NOMO-1 treated with dmso at 0.1 percent for 144 hours (cell line): ENCODE results near the gene AVPR1A.
A peak's percentile ranks its signal among the peaks of the same experiment; 100 is the strongest.
"Not testable (repeated sequence)": the region's sequence is repeated elsewhere in the genome, so short reads cannot be mapped to it uniquely, and the experiment has no call there.

Experiments
- DNase-seq: peaks from one replicate; lab custom pipeline; 2025; ENCODE audit not compliant: unreplicated experiment; lab: John Stamatoyannopoulos, UW

The AVPR1A gene

DNA sequence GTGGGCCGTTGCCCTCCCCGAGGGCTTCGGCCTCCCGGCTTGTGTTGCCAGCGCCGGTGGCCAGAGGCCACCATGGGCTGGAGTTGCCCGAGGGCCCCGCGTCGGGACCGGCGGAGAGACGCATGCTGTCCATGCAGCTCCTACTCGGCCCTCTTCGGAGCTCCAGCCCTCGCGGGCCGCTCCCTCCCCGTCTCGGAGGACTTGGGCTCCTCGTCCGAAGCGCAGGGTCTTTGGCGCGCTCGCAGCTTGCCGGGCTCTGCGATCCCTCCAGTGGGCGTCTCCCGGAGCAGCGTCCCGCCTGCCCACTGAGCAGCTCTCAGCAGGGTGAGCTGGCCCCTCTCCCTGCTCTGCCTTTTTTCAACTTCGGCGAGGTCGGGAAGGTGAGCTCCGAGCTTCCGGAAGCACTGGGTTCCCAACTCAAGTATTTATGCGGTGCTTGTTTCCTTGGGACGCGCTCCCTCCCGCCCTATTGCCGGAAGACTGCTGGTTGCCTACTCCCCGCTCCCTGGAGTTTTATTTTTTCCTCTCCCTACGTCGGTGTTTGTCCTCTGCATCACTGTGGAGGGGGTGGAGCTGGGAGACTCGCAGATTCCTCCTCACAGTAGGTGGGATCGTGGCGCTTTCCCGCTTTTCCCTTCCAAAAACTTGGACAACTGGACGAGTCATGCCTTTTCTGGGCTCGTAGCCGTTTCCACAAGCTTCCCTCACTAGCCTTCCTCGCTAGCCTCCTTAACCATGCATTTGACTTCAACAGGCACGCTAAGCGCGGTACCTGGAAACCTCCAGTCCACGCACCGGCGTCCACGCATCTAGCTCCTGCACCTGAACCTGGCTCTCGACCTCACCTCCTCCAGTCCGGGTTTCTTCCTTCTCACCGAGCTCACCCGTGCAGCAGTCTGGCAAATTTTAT lies at the start of gene AVPR1A:
TSS of gene AVPR1A (minus strand) at position 489 of the 910 bp plus-strand sequence. CDS start at position 124, 365 bp downstream.
- no peak for DNase-seq

DNA sequence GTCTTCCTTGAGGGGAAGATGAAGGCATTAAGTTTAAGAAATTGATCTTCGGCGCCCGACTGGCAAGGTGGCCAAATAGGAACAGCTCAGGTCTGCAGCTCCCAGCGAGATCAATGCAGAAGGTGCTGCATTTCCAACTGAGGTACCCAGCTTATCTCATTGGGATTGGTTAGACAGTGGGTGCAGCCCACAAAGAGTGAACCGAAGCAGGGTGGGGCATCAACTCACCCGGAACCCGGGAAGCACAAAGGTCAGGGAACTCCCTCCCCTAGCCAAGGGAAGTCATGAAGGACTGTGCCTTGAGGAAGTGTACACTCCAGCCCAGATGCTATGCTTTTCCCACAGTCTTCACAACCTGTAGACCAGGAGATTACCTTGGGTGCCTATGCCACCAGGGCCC lies 45.2 kb upstream of the AVPR1A start:
- no peak for DNase-seq

DNA sequence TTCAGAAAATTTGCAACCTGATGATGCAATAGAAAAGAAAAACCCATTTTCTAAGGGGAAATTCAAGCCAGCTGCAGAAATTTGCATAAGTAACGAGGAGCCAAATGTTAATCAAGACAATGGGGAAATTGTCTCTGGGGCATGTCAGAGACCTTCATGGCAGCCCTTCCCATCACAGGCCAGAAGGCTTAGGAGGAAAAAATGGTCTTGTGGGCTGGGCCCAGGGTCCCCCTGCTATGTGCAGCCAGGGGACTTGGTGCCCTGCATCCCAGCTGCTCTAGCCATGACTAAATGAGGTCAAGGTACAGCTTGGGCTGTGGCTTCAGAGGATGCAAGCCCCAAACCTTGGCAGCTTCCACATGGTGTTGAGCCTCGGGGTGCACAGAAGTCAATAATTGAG lies 28.2 kb upstream of the AVPR1A start:
- DNase-seq = no peak

DNA sequence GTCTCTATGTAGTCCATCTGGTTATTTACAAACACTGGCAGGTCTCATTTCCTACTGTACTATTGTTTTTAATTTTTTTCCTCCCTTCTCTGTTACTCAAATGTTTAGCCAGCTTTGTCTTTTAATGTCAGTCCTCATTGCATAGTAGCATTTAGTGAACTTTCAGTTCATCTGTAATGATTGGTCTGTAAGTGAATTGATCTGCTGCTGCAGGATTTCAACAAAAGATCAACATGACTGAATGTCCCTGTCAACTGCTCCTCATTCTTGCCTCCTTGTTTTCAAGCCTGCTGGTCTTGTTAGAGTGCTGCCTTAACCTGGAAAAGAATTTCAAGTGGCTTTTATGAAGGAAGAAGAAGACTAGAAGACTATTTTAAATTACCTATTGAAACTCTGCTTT lies 19.3 kb upstream of the AVPR1A start:
- DNase-seq = no peak

DNA sequence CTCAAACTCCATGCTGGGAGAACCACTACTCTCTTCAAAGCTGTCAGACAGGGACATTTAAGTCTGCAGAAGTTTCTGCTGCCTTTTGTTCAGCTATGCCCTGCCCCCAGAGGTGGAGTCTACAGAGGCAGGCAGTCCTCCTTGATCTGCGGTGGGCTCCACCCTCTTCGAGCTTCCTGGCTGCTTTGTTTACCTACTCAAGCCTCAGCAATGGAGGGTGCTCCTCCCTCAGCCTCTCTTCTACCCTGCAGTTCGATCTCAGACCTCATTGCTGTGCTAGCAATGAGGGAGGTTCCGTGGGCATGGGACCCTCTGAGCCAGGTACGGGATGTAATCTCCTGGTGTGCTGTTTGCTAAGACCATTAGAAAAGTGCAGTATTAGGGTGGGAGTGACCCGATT lies 16.7 kb upstream of the AVPR1A start:
- not testable (repeated sequence) for DNase-seq

DNA sequence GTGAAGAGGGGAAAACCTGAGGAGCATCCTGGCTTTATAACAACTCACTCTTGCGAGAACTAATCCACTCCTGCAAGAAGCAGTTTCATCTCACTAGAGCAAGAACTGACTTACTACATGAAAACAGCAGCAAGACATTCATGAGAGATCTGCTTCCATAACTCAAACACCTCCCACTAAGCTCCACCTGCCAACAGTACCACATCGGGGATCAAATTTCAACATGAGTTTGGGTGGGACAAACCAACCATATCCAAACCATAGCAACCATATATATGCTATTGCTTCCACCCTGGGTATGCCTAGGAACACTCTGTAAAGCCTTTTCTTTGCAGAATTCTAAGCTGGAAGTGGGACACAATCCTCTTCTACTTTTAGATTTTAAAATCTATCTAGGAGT lies 13.9 kb upstream of the AVPR1A start:
- no peak for DNase-seq

DNA sequence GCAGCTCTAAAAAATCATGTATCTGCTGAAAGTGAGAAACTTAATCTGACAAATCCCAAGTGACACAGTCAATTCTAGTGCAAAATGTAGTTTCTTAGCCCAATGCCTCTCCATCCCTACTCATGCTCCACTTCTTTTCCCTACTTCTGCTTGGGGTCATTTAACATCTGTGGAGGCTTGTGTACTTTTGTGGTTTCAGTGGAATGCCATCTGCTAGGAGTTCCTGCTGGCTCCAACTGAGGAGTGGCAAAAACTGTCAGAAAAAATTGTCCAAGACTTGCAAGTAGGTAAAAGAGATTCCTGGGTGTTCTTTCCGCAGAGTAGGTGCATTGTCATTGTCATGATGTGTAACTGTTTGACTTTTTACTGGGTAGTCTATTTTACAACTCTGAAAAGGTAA lies 12.5 kb upstream of the AVPR1A start:
- DNase-seq = no peak

DNA sequence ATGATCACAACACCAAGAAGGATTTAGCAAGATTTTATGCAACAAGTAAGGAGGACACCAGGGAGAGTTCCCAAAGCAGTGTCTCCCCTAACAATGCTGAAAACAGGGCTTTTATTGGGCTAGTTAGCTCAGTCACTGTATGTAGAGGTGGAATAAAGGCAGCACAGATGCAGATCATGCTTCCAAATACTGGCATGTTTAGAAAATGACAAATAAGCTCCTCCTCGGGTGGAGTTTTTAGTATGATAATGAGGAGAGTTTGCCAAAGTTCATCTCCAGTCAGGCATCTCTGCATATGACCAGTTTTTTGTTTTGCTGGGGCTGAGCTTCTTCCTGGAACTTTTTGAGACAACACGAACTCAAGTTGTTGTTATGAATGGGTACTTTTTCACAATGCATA lies 4.4 kb upstream of the AVPR1A start:
- no peak for DNase-seq

DNA sequence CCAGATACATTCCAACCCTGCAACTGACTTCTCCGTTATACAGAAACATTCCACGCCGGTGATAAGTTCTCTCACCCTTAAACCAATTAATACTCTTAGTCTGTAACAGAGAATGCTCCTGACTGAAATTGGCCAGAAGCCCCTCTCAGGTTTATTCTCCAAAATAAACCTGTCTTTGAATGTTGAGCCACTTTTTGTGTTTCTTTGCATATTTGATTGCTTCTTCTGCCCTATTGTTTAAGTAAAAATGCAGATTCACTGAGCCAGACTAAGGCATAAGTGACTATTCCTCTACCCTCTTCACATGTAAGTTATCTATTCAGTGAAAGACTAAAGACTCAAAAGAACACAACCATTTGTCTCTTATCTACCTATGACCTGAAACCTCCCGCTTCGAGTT lies 3.6 kb upstream of the AVPR1A start:
- DNase-seq = no peak

DNA sequence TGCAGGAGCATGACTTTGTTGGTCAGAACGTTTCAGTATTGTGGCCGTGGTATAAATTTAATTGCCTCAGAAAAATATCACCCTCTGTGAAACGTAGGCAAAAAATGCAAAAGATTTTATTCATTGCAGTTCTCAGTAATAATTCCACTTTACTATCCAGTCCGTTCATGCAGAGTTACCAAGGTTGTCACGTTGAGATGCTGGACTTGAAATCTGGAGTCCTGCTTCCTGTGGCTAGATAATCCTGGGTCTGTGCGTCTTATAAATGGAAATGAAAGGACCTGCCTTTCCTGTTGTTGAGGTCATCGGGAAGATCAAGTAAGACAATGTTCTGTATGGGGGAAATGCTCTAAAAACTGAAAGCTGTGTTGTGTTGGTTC lies 1.3 kb upstream of the AVPR1A start:
- DNase-seq = no peak

DNA sequence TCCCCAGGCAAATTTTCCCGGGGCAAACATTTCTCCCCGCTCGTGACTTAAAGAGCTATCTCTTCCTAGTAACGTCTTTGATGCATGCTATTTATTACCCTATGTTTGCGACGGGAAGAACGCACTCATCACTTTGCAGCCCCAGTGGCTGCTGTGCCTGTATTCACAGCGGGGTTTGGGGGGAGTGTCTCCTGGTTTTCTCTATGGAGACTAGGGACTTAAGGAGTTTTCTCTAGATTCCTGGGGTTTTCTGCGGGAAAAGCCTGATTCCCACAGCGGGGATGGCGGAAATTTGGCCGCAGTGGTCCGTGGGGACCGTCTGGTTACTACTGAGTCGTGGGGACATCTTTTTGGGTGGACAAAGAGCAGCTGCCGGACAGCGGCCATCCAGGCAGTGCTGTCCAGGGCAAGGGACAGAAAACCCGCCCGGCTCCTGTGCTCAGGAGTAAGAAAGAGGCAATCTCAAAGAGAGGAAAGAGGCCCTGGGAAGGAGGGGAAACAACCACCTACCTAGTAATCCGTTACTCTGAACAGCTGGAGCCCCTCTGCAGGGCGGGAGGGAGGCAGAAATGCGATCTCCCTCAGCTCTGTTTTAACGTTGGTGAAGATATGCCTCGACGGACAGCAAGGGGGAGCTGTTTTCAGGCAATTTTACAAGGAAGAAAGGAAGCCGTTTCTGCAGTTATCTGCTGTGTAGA lies 771 bp upstream of the AVPR1A start:
- DNase-seq = peak; percentile 6

DNA sequence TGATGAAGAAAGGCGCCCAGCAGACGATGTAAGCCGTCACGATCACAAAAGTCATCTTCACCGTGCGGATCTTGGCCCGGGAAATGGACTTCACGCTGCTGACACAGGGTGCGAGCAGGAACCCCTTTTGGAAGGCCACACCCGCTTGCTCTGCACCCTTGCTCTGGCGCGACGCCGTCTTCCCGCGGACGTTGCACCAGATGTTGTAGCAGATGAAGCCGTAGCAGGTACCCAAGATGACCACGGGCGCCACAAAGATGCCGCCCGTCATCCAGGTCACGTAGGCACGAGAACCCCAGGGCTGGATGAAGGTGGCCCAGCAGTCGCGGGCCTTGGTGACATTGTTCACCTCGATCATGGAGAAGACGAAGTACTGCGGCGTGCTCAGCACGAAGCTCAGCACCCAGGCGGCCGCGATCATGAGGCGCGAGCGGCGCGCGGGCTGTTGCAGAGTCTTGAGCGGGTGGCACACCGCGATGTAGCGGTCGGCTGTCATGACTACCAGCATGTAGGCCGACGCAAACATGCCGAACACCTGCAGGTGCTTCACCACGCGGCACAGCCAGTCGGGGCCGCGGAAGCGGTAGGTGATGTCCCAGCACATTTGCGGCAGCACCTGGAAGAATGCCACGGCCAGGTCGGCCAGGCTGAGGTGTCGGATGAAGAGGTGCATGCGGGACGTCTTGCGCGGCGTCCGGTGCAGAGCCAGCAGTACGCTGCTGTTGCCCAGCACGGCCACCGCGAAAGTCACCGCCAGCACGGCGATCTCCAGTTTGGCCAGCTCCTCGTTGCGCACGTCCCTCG lies 890 bp downstream of the AVPR1A start:
- DNase-seq = no peak

DNA sequence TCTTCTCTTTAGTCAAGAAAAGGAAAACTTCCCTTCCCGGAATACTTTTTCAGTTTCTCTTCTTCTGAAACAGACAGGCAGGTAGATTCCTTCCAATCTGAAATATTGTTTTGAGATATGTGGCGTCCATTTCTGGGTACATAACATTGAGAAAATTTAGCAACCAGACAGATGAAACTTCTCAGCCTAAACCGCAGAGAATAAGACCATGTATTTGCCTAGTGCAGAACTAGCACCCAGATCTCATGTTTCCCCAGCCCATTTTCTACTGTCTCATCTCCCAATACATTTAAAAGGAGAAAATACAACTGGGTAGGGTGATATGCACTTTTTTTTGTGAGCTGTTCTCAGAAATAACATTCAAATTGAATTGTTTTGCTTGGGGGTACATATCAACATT lies 6.4 kb downstream of the AVPR1A start:
- DNase-seq = no peak

DNA sequence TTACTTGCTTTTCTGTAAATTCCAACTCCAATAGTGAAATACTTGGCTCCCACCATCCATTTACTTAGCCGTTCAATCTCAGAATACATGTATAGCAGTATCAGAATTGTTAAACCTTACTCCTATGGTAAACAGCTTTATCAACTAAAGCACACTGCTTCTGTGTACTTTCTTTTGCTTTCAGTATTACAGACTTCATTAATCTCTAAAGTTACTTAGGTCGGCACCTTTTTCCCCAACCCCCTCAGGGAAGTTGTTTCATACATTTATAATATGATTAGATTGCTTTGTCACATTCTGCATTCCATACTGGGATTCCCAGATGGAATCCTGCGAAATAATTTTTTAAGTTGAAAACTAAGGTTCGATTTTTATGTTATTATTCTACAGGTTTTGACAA lies 12.5 kb downstream of the AVPR1A start:
- no peak for DNase-seq

DNA sequence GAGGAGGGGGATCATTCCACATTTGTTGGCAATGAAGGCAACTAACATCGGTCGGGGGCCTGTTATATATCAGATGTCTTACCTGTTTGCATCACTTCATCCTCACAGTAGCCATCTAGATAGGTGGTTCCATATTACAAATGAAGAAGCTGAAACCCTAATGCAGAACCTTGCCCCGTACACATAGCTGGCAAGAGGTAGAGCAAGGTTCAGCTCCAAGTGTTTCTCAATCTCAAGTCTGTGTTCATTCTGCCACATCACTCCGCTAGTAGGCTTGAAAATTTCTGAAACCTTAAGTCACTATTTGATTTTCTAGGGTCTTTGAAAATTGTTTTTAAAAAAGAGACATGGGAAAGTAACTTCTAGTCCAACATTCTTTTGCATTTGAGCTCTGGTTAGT lies 17.0 kb downstream of the AVPR1A start:
- DNase-seq = no peak

DNA sequence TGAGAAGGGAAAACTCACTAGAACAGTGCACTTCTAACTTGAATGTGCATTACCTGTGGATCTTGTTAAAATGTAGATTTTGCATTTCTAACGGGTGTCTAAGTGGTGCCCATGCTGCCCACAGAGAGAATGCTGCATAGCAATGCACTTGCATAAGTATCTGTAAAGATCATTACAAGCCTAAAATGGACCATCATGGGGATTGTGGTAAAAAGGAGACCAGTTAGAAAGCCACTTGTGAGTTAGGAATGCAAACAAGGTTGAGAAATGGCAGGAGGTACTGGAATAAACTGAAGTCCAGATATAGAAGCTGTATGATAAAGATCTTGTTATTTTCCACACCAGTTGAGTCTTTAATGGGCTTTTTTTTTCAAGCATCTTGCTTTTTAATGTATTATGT lies 18.8 kb downstream of the AVPR1A start:
- no peak for DNase-seq

DNA sequence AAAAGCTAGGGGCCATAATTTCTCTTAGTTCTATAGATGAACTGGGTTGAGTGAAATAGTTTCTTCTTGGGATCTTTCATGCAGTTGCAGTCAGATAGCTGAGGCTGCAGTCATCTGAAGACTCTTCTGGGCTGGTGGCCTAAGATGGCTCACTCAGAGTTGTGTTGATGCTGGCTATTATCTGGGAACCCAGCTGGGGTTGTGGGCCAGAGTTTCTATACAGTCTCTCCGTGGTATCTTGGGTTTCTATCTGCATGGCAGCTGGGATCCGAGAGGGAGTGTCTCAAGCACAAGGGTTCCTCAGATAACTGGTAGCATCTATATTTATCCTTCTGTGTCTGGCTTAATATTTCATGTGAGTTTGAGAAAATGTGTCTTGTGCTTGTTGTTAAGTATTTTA lies 21.1 kb downstream of the AVPR1A start:
- DNase-seq = no peak

DNA sequence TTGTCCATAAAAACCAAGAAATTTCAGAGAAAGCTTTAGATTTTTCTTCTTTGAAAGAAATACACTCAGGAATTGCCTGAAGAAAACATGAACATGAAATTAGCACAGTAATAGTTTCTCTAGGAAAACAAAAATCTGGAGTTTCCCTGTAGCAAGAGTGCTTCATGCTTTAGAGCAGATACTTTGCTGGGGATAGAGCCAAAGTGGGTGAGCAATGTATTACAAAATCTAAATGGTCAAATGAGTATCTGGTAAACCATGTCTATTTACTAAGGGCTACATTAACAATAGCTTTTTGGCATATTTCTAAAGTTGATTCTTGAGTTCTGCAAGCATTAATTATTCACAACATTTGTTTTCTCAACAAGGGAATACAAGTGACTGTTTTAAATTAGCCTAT lies 26.2 kb downstream of the AVPR1A start:
- DNase-seq = no peak

DNA sequence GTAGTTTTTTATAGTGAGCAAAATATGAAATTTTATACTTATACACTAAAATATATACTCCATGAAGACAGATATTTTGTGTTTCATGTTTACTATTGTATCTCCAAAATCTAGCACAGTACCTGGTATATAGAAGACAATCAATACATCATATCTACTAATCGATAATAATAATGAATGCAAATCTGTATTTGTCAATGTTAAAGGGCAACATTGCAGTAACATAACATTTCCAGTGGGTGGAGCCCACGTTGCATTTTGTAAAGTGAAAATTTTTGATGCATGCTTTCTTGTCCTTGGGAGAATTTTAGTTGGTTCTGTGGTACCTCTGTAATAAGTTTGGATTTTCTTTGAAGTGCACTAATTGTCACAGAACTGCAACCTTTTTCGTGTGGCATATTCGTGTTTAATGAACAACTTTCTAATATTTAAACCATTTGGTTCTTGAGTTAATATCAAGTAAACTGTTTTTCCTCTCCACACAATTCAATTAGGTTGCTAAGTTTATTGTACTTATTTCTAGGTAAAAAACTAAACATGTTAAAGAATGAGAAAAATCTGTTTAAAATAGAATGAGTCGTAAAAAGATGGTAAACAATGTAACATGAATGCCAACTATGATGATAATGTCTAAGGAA lies 47.4 kb downstream of the AVPR1A start:
- no peak for DNase-seq

DNA sequence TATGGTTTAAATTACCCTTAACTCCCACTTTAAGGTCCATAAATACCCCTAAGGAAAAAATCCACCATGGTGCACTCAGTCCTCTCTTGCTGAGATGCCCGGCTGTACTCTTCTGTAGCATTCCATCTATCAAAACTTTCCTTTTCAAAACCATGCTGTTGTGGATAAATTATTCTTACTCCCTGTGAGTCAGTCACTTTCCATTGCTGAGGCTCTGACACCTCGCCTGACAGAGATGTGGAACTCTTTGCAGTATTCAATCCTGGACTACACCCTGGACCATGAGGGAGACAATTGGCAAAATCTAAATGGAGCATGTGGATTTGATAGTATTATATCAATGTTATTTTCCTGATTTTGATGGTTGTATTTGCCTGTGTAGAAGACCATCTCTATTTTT lies 49.1 kb downstream of the AVPR1A start:
- no peak for DNase-seq

DNA sequence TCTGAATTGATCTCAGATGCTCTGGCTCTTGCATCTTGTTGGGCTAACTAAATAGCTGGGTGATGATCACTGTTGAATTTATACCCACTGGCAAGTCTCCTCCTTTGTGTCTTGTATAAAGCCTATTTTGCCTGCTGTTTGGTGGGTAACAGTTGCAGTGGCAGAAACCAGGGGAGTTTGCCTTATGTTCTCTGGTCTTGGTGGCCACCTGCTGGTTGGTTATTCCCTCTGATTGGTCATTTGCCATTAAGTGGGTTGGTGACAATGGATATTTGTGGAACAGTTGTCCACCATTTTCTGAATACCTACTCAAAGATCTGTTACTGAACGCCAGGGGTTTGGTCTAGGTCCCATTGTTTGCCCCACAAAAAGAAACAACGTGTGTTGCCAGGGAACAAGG lies 52.1 kb downstream of the AVPR1A start:
- no peak for DNase-seq
